Measurements from ENCODE around the gene SH3D19. TPM values are rescaled to one million over a fixed set of nuclear protein-coding genes. Genes with fewer than 3 reads are reported as not detected.

SH3D19 gene
- polyA plus RNA-seq, 2 donors = 19.1 to 22.8 TPM

DNA sequence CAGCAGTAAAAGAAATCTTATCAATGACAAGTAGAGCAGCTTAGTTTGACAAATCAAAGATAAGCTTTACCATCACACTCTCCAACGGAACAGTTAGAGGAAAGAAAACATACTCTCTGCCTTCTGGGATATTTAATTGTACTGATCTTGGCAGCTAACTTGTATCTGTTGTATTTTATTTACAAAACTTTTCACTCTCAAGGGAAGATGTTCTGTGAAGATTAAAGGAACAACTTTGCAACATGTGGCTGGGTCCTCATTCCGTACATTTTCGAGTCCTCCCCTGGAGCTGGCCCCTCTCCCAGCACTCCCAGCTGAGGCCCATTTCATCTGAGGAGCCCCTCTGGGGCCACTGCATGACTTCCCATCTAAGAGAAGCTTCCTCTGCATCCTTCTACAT, 151.5 kb downstream of the SH3D19 start:
- no peak overlapping the region for H3K4me3 ChIP-seq (ENCODE audit: low read depth in 1 of 2, low read length in 2 of 2)
- 43 to 54% methylated on average over 3 of the region's 3 CpGs for WGBS, 2 donors
- H3K4me1 ChIP-seq (ENCODE audit: control insufficient read depth in 2 of 2, insufficient read depth in 2 of 2, low read length in 1 of 2) = no peaks in the 10 kb centered on the region
- H3K27me3 ChIP-seq (ENCODE audit: control insufficient read depth in 1 of 2, insufficient read depth in 2 of 2, low read length in 2 of 2) = no peaks in the 10 kb centered on the region
- H3K27ac ChIP-seq (ENCODE audit: low read depth in 2 of 2, low read length in 1 of 2) = peak overlapping the region; percentile 9 to 49
- no peaks in the 10 kb centered on the region for H3K9me3 ChIP-seq (ENCODE audit: control insufficient read depth in 2 of 2, insufficient read depth in 1 of 2, low read depth in 1 of 2, low read length in 1 of 2)
- peaks cover 4 to 9% of the 10 kb centered on the region in 2 donors for H3K36me3 ChIP-seq (ENCODE audit: control insufficient read depth in 2 of 2, insufficient read depth in 2 of 2, low read length in 1 of 2)

DNA sequence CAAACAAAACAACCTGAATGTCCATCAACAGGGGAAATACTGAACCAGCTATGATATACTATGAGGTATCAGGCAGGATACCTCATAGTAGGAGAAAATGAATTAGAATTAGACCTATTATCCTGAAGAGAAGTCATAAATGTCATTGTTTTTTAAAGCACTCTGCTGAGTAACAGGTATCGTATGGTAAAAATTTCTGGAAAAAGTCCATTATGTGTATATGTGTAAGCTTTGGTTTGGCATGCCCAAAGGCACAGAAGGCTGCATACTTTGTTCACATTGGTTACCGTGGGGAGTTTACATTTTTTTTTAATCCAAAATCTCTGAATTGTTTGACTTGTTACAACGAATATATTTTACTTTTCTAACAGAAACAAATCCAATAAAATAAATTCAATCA, 155.5 kb downstream of the SH3D19 start:
- H3K9me3 ChIP-seq (ENCODE audit: control insufficient read depth in 2 of 2, insufficient read depth in 1 of 2, low read depth in 1 of 2, low read length in 1 of 2) = no peaks in the 10 kb centered on the region
- H3K27ac ChIP-seq (ENCODE audit: low read depth in 2 of 2, low read length in 1 of 2) = no peak overlapping the region
- no peaks in the 10 kb centered on the region for H3K4me1 ChIP-seq (ENCODE audit: control insufficient read depth in 2 of 2, insufficient read depth in 2 of 2, low read length in 1 of 2)
- 32 to 57% methylated on average over 3 of the region's 3 CpGs for WGBS, 2 donors
- H3K27me3 ChIP-seq (ENCODE audit: control insufficient read depth in 1 of 2, insufficient read depth in 2 of 2, low read length in 2 of 2) = no peaks in the 10 kb centered on the region
- H3K36me3 ChIP-seq (ENCODE audit: control insufficient read depth in 2 of 2, insufficient read depth in 2 of 2, low read length in 1 of 2) = peaks cover under 1 to 6% of the 10 kb centered on the region in 2 donors
- no peak overlapping the region for H3K4me3 ChIP-seq (ENCODE audit: low read depth in 1 of 2, low read length in 2 of 2)

- 64 to 71% methylated on average over 7 of the region's 7 CpGs for WGBS, 2 donors
- peaks cover 0 to 3% of the 10 kb centered on the region in 2 donors for H3K36me3 ChIP-seq (ENCODE audit: control insufficient read depth in 2 of 2, insufficient read depth in 2 of 2, low read length in 1 of 2)
- H3K27me3 ChIP-seq (ENCODE audit: control insufficient read depth in 1 of 2, insufficient read depth in 2 of 2, low read length in 2 of 2) = no peaks in the 10 kb centered on the region
- H3K27ac ChIP-seq (ENCODE audit: low read depth in 2 of 2, low read length in 1 of 2) = no peak overlapping the region
- no peaks in the 10 kb centered on the region for H3K9me3 ChIP-seq (ENCODE audit: control insufficient read depth in 2 of 2, insufficient read depth in 1 of 2, low read depth in 1 of 2, low read length in 1 of 2)
- no peaks in the 10 kb centered on the region for H3K4me1 ChIP-seq (ENCODE audit: control insufficient read depth in 2 of 2, insufficient read depth in 2 of 2, low read length in 1 of 2)
- no peak overlapping the region for H3K4me3 ChIP-seq (ENCODE audit: low read depth in 1 of 2, low read length in 2 of 2)
Measured at GRCh38 chr4:151169223-151169622, 156.2 kb downstream of the SH3D19 start.

- 95 to 96% methylated on average over 24 of the region's 24 CpGs for WGBS, 2 donors
Measured at GRCh38 chr4:151167561-151167960, 157.8 kb downstream of the SH3D19 start.

GRCh38 chr4:151166636-151167035, 158.8 kb downstream of the SH3D19 start:
- H3K4me1 ChIP-seq (ENCODE audit: control insufficient read depth in 2 of 2, insufficient read depth in 2 of 2, low read length in 1 of 2) = no peaks in the 10 kb centered on the region
- no peaks in the 10 kb centered on the region for H3K36me3 ChIP-seq (ENCODE audit: control insufficient read depth in 2 of 2, insufficient read depth in 2 of 2, low read length in 1 of 2)
- no peak overlapping the region for H3K4me3 ChIP-seq (ENCODE audit: low read depth in 1 of 2, low read length in 2 of 2)
- no peaks in the 10 kb centered on the region for H3K27me3 ChIP-seq (ENCODE audit: control insufficient read depth in 1 of 2, insufficient read depth in 2 of 2, low read length in 2 of 2)
- whole genome bisulfite sequencing, 2 donors = 79 to 80% methylated on average over 4 of the region's 4 CpGs
- no peaks in the 10 kb centered on the region for H3K9me3 ChIP-seq (ENCODE audit: control insufficient read depth in 2 of 2, insufficient read depth in 1 of 2, low read depth in 1 of 2, low read length in 1 of 2)
- H3K27ac ChIP-seq (ENCODE audit: low read depth in 2 of 2, low read length in 1 of 2) = no peak overlapping the region

More at GRCh38 chr4:151167561-151167960, 157.8 kb downstream of the SH3D19 start:
- Histone ChIP-seq H3K27me3 (ENCODE audit: control insufficient read depth in 1 of 2, insufficient read depth in 2 of 2, low read length in 2 of 2) (no peaks in the 10 kb centered on the region), H3K9me3 (ENCODE audit: control insufficient read depth in 2 of 2, insufficient read depth in 1 of 2, low read depth in 1 of 2, low read length in 1 of 2) (no peaks in the 10 kb centered on the region), H3K27ac (ENCODE audit: low read depth in 2 of 2, low read length in 1 of 2) (no peak overlapping the region), H3K4me3 (ENCODE audit: low read depth in 1 of 2, low read length in 2 of 2) (no peak overlapping the region), H3K36me3 (ENCODE audit: control insufficient read depth in 2 of 2, insufficient read depth in 2 of 2, low read length in 1 of 2) (no peaks in the 10 kb centered on the region), H3K4me1 (ENCODE audit: control insufficient read depth in 2 of 2, insufficient read depth in 2 of 2, low read length in 1 of 2) (no peaks in the 10 kb centered on the region)

- no peaks in the 10 kb centered on the region for H3K36me3 ChIP-seq (ENCODE audit: control insufficient read depth in 2 of 2, insufficient read depth in 2 of 2, low read length in 1 of 2)
- H3K9me3 ChIP-seq (ENCODE audit: control insufficient read depth in 2 of 2, insufficient read depth in 1 of 2, low read depth in 1 of 2, low read length in 1 of 2) = no peaks in the 10 kb centered on the region
- no peaks in the 10 kb centered on the region for H3K27me3 ChIP-seq (ENCODE audit: control insufficient read depth in 1 of 2, insufficient read depth in 2 of 2, low read length in 2 of 2)
- no peaks in the 10 kb centered on the region for H3K4me1 ChIP-seq (ENCODE audit: control insufficient read depth in 2 of 2, insufficient read depth in 2 of 2, low read length in 1 of 2)
- H3K4me3 ChIP-seq (ENCODE audit: low read depth in 1 of 2, low read length in 2 of 2) = no peak overlapping the region
- 78 to 83% methylated on average over 10 of the region's 10 CpGs for WGBS, 2 donors
- H3K27ac ChIP-seq (ENCODE audit: low read depth in 2 of 2, low read length in 1 of 2) = peak overlapping the region in 1 of 2 donors; percentile 3
Measured at GRCh38 chr4:151165205-151166000, 160.0 kb downstream of the SH3D19 start.

DNA sequence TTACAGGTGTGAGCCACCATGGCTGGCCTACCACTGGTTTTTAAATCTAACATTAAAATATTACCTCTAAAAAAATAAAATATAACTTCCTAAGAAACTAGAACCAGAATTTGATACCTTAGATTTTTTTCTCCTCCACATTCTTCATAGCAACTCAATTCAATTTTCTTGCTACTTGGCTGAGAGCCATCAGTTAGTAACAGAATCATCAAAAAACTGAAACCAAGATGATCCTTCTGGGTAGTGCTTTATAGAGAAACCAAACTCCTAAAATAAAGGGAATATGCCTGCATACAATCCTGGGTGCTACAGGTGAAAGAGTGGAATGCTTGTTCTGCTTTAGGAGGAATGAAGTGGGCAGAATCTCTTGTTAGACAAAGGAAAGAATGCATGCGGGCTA, 161.6 kb downstream of the SH3D19 start:
- Histone ChIP-seq H3K27ac (ENCODE audit: low read depth in 2 of 2, low read length in 1 of 2) (no peak overlapping the region), H3K9me3 (ENCODE audit: control insufficient read depth in 2 of 2, insufficient read depth in 1 of 2, low read depth in 1 of 2, low read length in 1 of 2) (no peaks in the 10 kb centered on the region), H3K4me3 (ENCODE audit: low read depth in 1 of 2, low read length in 2 of 2) (no peak overlapping the region), H3K27me3 (ENCODE audit: control insufficient read depth in 1 of 2, insufficient read depth in 2 of 2, low read length in 2 of 2) (no peaks in the 10 kb centered on the region), H3K36me3 (ENCODE audit: control insufficient read depth in 2 of 2, insufficient read depth in 2 of 2, low read length in 1 of 2) (no peaks in the 10 kb centered on the region), H3K4me1 (ENCODE audit: control insufficient read depth in 2 of 2, insufficient read depth in 2 of 2, low read length in 1 of 2) (no peaks in the 10 kb centered on the region)
- 91 to 96% methylated on average over 1 of the region's 1 CpG for WGBS, 2 donors

DNA sequence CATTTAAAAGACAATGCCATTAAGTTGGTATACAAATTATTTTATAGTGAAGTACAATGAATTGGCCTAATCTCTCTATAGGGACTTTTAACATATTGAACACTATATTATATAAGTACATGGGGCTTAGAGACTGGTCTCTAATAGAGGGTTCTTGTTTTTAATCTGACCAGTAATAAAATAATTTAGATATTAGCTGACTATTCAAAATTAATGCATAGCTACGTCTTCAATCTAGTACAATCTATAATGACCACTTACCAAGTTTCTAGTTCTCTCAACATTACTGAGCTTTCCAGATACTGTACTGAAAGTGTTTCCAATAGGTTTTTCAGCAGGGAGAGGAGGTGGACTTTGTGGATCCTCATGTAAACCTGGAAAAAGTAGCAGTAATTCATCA, 166.4 kb downstream of the SH3D19 start:
- Histone ChIP-seq H3K27me3 (ENCODE audit: control insufficient read depth in 1 of 2, insufficient read depth in 2 of 2, low read length in 2 of 2) (no peaks in the 10 kb centered on the region), H3K9me3 (ENCODE audit: control insufficient read depth in 2 of 2, insufficient read depth in 1 of 2, low read depth in 1 of 2, low read length in 1 of 2) (no peaks in the 10 kb centered on the region), H3K36me3 (ENCODE audit: control insufficient read depth in 2 of 2, insufficient read depth in 2 of 2, low read length in 1 of 2) (no peaks in the 10 kb centered on the region), H3K27ac (ENCODE audit: low read depth in 2 of 2, low read length in 1 of 2) (no peak overlapping the region), H3K4me1 (ENCODE audit: control insufficient read depth in 2 of 2, insufficient read depth in 2 of 2, low read length in 1 of 2) (no peaks in the 10 kb centered on the region), H3K4me3 (ENCODE audit: low read depth in 1 of 2, low read length in 2 of 2) (no peak overlapping the region)
- 91 to 92% methylated on average over 1 of the region's 1 CpG for WGBS, 2 donors

- Histone ChIP-seq H3K9me3 (ENCODE audit: control insufficient read depth in 2 of 2, insufficient read depth in 1 of 2, low read depth in 1 of 2, low read length in 1 of 2) (no peaks in the 10 kb centered on the region), H3K4me1 (ENCODE audit: control insufficient read depth in 2 of 2, insufficient read depth in 2 of 2, low read length in 1 of 2) (no peaks in the 10 kb centered on the region), H3K27ac (ENCODE audit: low read depth in 2 of 2, low read length in 1 of 2) (no peak overlapping the region), H3K27me3 (ENCODE audit: control insufficient read depth in 1 of 2, insufficient read depth in 2 of 2, low read length in 2 of 2) (no peaks in the 10 kb centered on the region), H3K36me3 (ENCODE audit: control insufficient read depth in 2 of 2, insufficient read depth in 2 of 2, low read length in 1 of 2) (no peaks in the 10 kb centered on the region), H3K4me3 (ENCODE audit: low read depth in 1 of 2, low read length in 2 of 2) (no peak overlapping the region)
- 98 to 100% methylated on average over 2 of the region's 2 CpGs for WGBS, 2 donors
Measured at GRCh38 chr4:151157543-151157942, 167.9 kb downstream of the SH3D19 start.

DNA sequence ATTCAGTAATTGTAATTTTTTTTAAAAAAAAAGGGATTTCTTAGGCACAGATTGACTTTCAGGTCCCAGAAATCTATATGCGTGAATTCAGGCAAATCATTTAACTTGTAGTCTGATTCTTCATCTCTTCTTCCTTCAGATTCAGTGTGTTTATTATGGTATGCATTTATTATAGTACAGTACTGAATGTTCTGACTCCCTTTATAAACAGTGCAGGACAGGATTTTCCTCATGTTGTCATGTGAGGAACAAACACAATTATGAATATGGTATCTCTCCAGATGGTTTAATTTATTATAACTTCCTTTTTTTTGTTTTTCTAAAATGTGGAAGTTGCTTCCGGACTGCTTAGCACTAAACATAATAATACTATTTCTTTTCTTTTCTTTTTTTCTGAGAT, 171.8 kb downstream of the SH3D19 start:
- H3K27ac ChIP-seq (ENCODE audit: low read depth in 2 of 2, low read length in 1 of 2) = no peak overlapping the region

More for the DNA sequence above, 171.8 kb downstream of the SH3D19 start:
- Histone ChIP-seq H3K9me3 (ENCODE audit: control insufficient read depth in 2 of 2, insufficient read depth in 1 of 2, low read depth in 1 of 2, low read length in 1 of 2) (no peaks in the 10 kb centered on the region), H3K4me3 (ENCODE audit: low read depth in 1 of 2, low read length in 2 of 2) (no peak overlapping the region), H3K27me3 (ENCODE audit: control insufficient read depth in 1 of 2, insufficient read depth in 2 of 2, low read length in 2 of 2) (no peaks in the 10 kb centered on the region), H3K4me1 (ENCODE audit: control insufficient read depth in 2 of 2, insufficient read depth in 2 of 2, low read length in 1 of 2) (no peaks in the 10 kb centered on the region), H3K36me3 (ENCODE audit: control insufficient read depth in 2 of 2, insufficient read depth in 2 of 2, low read length in 1 of 2) (no peaks in the 10 kb centered on the region)
- WGBS, 2 donors = 76 to 85% methylated on average over 2 of the region's 2 CpGs
